Measurements from ENCODE around the gene FAU.

FAU gene

GRCh38 chr11:65118097-65118837 is 3.7 kb downstream of the FAU start:
- peak overlapping the region; percentile 100 for H3K27ac ChIP-seq
- no peak; the same call in 1 of the 2 replicates for TF ChIP-seq CTCF (conservative IDR thresholded peaks at IDR 0.05)

- peak; percentile 100 for TF ChIP-seq CTCF (conservative IDR thresholded peaks at IDR 0.05)
These were observed 4.5 kb downstream of the FAU start, which contains the start of gene ZNHIT2 for GRCh38 chr11:65117206-65118096. Gene ZNHIT2 (minus strand): TSS chr11:65117701. CDS start chr11:65117653, 48 bp downstream.

GRCh38 chr11:65116370-65117205 is 5.3 kb downstream of the FAU start:
- no peak for TF ChIP-seq CTCF (conservative IDR thresholded peaks at IDR 0.05)
- H3K27ac ChIP-seq, result peak overlapping the region; percentile 100

More at GRCh38 chr11:65117206-65118096, 4.5 kb downstream of the FAU start, which contains the start of gene ZNHIT2:
- peak within 1 kb of the TSS; percentile 100 for H3K27ac ChIP-seq

GRCh38 chr11:65115361-65116082 is 6.4 kb downstream of the FAU start:
- TF ChIP-seq CTCF (conservative IDR thresholded peaks at IDR 0.05), result no peak
- peak overlapping the region; percentile 100 for H3K27ac ChIP-seq

- TF ChIP-seq CTCF (conservative IDR thresholded peaks at IDR 0.05), result no peak
These were observed 7.3 kb downstream of the FAU start for GRCh38 chr11:65114538-65115171.

GRCh38 chr11:65113839-65114238 is 8.1 kb downstream of the FAU start:
- peak overlapping the region; percentile 100 for H3K27ac ChIP-seq
- TF ChIP-seq CTCF (conservative IDR thresholded peaks at IDR 0.05), result no peak

More at GRCh38 chr11:65114538-65115171, 7.3 kb downstream of the FAU start:
- peak overlapping the region; percentile 100 for H3K27ac ChIP-seq
